Stimulated activated CD8-positive, alpha-beta memory T cell treated with anti-CD3 and anti-CD28 coated beads, Interleukin-12 subunit alpha, Interleukin-12 subunit beta, amount 100 ng/mL, for 4 hours (primary cell): ENCODE measurements around the gene CDC42EP5.
"Not testable (repeated sequence)": the region's sequence is repeated elsewhere in the genome, so short reads cannot be mapped to it uniquely, and the experiment has no call there.

Experiments used
- DNase-seq: peaks from one replicate; pipeline ENCODE4 v3.0.0-alpha.2; 2020; ENCODE audit warnings: low read depth

Gene CDC42EP5

DNA sequence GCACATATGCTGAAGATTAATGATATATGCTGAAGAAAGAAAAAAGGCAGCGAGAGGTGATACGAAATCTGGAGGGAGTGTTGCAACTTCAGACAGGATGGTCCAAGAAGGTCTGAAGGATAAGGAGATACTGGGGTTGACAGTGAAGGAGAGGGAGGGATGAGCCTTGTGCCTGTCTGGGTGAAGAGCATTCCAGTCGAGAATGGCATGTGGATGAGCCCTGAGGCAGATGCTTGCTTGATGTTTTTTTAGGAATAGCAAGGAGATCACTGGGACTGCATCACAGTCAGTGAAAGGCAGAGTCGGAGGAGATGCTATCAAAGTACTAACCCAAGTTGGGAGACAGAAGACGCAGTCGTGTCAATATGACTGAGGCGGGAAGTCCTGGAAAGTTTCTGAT lies 16.2 kb upstream of the CDC42EP5 start:
- no peak for DNase-seq

GRCh38 chr19:54485851-54486250 lies 12.8 kb upstream of the CDC42EP5 start:
- DNase-seq: no peak

DNA sequence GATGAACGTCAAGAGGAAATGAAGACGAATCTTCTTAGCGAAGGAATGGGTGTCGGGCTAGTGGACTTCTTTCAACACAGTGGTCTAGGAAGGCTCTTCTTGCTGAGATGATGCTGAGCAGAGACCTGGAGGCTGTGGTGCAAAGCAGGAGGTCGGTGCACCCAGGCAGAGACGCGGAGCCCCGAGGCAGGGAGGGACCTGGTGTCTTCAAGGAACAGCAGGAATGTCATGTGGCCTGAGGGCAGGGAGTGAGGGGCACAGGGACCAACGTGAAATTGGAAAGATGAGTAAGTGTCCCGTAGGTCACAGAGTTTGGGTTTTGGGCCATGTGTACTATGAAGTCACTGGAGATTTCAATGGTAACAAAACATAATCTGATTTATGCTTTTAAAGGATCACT lies 11.4 kb upstream of the CDC42EP5 start:
- DNase-seq: no peak

- DNase-seq: no peak
These were observed 9.8 kb upstream of the CDC42EP5 start for GRCh38 chr19:54482889-54483288.

DNA sequence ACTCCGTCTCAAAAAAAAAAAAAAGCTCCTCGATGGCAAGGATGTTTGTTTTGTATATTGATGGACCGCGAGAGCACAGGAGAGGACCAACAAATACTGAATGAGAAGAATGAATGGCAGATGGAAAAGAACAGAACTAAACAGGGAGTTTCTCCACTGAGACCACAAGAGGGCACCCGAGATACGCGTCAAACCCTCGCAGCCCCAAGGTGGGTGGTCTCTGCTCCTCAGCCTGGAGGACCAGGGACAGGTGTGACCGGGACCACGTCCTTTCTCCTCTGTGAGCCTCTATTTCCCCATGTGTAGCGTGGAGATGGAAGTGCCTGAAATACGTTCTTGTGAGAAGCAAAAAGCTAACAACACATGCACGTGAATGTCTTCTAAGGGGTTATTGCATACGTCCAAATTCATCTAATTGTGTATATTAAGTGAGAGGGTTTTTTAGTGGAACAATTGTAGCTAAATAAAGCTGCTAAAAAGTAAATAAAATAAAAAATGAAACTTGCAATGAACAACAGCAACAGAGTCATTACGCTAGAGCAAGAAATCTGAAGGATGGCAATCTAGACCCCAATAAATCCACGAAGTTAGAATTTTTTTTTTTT lies 8.3 kb upstream of the CDC42EP5 start:
- no peak for DNase-seq

- DNase-seq: no peak
These were observed 7.0 kb upstream of the CDC42EP5 start for GRCh38 chr19:54480051-54480450.

DNA sequence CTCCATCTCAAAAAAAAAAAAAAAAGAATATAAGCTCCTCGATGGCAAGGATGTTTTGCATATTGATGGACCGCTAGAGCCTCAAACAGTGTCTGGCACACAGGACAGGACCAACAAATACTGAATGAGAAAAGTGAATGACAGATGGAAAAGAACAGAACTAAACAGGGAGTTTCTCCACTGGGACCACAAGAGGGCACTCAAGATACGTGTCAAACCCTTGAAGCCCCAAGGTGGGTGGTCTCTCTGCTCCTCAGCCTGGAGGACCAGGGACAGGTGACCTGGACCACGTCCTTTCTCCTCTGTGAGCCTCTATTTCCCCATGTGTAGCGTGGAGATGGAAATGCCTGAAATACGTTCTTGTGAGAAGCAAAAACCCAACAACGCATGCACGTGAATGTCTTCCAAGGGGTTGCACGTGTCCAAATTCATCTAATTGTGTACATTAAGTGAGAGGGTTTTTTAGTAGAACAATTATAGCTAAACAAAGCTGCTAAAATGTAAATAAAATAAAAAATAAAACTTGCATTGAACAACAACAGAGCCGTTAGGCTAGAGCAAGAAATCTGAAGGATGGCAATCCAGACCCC lies 5.7 kb upstream of the CDC42EP5 start:
- no peak for DNase-seq

DNA sequence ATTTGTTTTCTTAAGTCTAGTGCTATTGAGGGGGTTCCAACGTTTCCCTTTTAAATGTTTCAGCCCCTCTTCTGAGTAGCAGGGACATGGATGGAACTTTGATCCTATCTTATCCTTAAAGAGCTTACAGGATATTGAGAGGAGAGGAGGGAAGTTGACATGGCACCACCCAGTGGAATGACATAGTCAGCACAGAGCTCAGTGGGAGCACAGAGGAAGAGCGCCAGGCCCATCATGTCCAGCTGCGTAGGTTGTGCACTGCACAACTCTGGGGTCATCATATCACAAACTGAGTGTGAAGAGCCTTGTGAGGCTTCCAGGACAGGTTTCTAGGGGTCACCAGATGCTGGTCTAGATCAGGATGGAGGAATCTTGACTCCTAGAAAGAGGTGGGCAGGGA lies 4.6 kb upstream of the CDC42EP5 start:
- no peak for DNase-seq

DNA sequence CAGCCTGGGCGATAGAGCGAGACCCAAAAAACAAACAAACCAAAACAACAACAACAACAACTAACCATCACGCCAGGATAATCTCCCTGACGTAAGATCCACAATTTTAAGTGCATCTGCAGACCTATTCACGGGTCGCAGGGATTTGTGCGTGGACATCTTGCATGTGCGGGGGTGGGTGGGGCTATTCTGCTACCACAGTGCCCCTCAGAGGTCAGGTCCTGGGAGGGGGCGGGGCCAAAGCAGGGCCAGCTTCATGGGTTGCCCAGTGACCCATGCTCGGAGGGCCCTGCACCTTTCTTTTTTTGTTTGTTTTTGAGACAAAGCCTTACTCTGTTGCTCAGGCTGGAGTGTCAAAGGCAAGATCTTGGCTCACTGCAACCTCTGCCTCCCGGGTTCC lies 2.6 kb upstream of the CDC42EP5 start:
- no peak for DNase-seq

GRCh38 chr19:54473892-54474372 lies 836 bp upstream of the CDC42EP5 start:
- no peak for DNase-seq

DNA sequence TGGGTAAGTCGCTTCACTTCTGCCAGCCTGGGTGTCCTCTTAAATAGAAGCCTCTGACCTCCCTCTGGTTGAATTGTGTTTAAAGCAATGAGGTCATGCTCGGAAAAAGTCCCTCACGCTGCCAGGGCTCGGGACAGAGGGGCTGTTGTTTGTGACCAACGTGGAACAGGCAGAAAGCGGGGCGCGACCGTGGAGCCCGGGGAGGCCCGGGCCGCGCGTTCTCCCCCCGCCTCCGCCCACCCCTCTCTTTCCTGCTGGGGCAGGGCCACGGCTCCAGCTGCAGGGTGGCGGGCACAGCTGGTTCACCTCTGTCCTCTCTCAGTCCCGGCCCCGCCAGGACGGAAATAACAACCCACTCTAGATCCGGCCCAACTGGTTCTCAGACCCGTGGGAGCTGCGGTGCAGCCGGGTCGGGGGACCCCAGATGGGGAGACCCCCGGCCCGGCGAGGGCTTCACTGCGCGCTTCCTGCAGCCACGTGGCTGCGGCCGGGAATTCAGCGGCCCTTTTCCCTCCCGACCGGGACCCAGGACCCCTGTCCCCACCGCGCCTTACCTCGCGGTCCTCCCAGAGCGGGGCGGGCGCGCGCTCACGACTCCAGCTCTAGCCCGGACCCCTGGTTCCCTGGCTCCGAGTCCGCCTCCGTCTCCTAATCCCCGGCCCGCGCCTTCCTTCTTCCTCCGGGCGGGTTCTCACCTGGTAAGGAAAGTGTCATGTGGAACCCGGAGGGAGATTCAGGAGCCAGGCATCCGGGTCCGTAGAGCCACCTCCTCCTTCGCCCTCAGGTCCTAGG lies 1.9 kb downstream of the CDC42EP5 start:
- DNase-seq: no peak

GRCh38 chr19:54470276-54470887 lies 2.7 kb downstream of the CDC42EP5 start:
- DNase-seq: no peak

DNA sequence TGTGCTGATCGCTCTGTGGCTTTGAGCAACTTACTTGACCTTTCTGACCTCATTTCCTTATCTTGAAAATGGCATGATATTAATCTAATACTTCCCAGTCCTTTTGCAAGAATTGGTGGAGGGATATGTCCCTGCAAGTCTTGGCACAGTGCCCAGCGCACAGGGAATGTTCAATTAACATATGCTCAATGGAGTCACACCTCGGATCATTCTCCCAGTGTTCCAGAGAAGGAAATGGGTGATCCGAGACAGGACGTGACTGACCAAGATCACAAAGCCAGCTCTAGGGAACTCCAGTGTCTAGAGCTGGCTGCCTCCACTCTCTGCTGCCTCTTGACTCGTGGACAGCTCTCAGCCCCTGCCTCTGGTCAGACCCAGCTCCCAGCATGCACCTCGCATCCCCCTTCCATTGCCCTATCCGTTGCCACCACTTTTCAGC lies 3.6 kb downstream of the CDC42EP5 start:
- no peak for DNase-seq

- not testable (repeated sequence) for DNase-seq
These were observed 7.0 kb downstream of the CDC42EP5 start for GRCh38 chr19:54466110-54466480.

DNA sequence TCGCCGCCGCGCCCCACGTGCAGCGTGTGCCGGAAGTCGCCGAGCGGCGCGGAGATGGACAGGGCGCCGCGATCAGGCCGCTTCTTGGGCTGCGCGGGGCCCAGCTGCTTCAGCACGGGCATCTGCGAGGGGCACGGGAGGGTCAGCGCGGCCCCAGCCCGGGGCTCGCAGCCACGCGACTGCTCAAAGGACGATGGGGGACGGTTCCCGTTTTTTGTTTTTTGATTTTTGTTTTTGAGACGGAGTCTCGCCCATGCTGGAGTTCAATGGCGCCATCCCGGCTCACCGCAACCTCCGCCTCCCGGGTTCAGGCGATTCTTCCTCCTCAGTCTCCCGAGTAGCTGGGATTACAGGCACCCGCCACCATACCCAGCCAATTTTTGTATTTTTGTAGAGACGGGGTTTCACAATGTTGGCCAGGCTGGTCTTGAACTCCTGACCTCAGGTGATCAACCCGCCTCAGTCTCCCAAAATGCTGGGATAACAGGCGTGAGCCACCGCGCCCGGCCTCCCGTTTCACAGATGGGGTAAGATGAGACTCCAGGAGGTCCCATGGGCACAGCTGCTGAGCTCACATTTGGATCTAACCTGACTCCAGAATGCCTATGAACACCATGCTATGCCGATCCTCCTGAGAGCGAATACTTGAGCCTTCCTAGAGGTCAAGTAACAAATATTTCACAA lies 7.5 kb downstream of the CDC42EP5 start:
- DNase-seq: no peak

DNA sequence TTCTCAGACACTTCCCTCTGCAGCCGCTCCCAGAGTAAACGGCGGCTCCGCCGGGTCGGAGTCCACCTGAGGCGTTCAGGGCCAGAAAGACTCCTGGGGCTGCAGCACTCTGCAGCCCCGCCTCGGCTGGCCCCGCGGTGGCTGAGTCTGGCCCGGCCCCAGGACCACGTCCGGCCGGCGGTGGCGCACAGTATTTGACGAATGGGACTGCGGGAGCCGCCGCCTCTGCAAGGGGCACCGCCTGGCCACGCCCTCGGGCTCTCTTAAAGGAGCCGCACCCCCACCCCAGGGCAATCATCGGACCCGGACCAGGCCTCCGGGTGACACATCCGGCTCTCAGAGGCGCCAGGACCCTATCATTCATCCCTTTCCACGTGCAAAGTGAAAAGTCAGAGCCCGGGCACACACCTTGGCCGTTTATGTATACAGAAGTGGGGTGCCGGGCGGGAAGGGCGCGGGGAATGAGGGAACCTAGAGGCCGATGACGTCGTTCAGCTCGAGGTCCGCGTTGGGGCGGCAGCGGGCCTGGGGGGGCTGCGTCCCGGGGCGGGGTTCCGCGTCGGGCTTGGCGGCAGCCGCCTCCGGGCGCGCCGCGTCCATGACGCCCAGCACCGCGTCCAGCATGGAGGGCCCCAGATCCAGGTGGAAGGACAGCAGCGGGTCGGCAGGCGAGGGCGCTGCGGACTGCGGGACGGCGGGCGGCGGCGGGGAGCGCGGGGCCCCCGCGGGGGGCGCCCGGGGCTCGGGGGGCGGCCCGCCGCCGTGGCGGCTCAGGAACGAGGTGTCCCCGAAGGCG lies 8.3 kb downstream of the CDC42EP5 start:
- DNase-seq: peak; percentile 59

GRCh38 chr19:54464044-54464629 lies 9.0 kb downstream of the CDC42EP5 start:
- peak; percentile 51 for DNase-seq

DNA sequence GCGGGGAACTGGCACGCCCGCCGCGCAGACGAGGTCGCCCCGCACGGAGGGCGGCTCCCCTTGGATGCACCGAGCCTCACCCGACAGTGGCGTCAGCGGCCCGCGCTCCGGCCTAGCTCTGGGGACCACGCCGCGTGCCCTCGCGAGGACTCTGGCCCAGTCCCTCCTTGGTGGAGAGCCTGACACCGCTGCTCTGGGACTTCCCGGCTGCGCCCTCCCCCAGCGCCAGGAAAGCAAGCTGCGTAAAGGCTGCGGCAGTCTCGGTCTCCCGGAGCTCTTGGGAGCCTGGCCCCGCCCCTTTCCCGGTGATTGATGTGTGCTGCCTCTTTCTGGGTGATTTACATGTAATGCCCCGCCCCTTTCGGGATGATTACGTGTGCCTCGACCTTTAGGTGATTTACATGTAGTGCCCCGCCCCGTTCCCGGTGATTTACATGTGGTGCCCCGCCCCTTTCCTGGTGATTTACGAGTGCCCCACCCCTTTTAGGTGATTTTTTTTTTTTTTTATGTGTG lies 9.5 kb downstream of the CDC42EP5 start, which contains the start of gene LENG9:
Gene LENG9, minus strand, starts transcription at position 248 of the 513 bp plus-strand sequence. CDS start 252 bp downstream, outside the sequence.
- DNase-seq: peak; percentile 76

DNA sequence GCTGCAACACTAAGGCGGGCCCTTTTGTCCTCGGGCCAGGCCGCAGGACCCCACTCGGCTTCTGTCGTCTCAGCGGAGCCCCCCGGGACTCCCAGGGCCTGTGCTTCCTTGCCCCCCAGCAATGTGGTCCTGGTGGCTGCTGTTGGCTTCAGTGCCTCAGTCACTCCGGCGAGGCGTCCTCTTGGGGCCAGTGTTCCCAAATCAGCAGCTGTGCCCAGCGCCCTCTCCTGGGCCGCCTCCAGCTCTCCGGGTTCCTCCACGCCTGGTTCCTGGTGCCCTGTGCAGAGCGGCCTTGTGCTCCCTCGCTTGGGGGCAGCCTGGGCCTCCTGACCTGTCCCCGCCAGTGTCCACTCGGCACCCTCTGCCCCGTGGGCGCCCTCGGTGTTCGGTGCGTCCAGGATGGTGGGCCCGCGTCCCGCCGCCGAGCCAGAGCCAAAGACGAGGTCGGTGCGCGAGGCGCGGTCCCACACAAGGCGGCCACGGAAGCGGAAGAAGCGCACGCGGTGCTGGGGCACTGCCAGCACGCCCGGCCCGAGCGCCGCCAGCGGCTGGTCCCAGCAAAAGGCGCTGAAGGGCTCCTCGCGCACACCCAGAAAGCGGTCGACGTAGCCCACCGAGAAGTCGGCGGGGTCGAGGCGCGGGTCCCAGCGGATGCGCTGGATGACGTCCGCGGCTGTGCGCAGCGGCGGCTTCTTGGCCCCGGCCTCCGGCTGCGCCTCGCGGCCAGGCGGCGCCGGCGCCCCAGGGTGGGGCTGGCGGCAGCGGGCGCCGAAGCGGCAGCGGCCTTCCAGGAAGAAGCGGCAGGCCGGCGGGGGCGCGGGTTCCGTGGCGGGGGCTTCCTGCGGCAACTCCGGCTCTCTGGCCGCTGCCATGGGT lies 10.2 kb downstream of the CDC42EP5 start:
- DNase-seq: peak; percentile 47
